SU-DHL-6 (cell line): ENCODE results near the gene HPS3.

Source experiments
- H2AFZ ChIP-seq: fragments of 200-600 bp; sonication (generic); 2 replicates; pipeline ENCODE4 v1.6.1; 2014; ENCODE audit warnings: low read depth, mild to moderate bottlenecking, moderate library complexity, mixed read lengths, antibody characterized with exemption, low read length; ENCODE audit not compliant: severe bottlenecking
- H3F3A ChIP-seq: fragments of 200-600 bp; shearing (Covaris generic); 2 replicates; pipeline ENCODE4 v1.6.0; 2016; ENCODE audit warnings: antibody characterized with exemption, mild to moderate bottlenecking; ENCODE audit not compliant: insufficient read depth
- H3K27ac ChIP-seq: fragments of 200-600 bp; sonication (generic); 2 replicates; pipeline ENCODE4 v1.5.1; 2016; ENCODE audit warnings: low read depth, mild to moderate bottlenecking, low read length, moderate library complexity, mixed read lengths
- H3K27me3 ChIP-seq: fragments of 200-600 bp; sonication (generic), shearing (Covaris generic); 2 replicates; pipeline ENCODE4 v1.6.0; 2014; ENCODE audit warnings: mild to moderate bottlenecking, low read length
- H3K36me3 ChIP-seq: fragments of 200-600 bp; sonication (generic); 2 replicates; pipeline ENCODE4 v1.6.1; 2014; ENCODE audit warnings: mild to moderate bottlenecking, low read length, mixed read lengths
- H3K4me2 ChIP-seq: fragments of 300-600, 200-600 bp; shearing (Covaris generic), sonication (generic); 2 replicates; pipeline ENCODE4 v1.6.0; 2014; ENCODE audit warnings: low read length, low read depth, mild to moderate bottlenecking; ENCODE audit not compliant: poor library complexity, severe bottlenecking
- H3K4me3 ChIP-seq: fragments of 200-600 bp; sonication (generic); 2 replicates; pipeline ENCODE4 v1.5.1; 2014; ENCODE audit warnings: antibody characterized with exemption, low read length, mild to moderate bottlenecking, mixed read lengths; ENCODE audit not compliant: insufficient read depth, poor library complexity, severe bottlenecking
- H3K79me2 ChIP-seq: fragments of 200-600 bp; sonication (generic); 2 replicates; pipeline ENCODE4 v1.6.1; 2014; ENCODE audit warnings: mild to moderate bottlenecking, low read length, moderate library complexity; ENCODE audit not compliant: insufficient read depth
- H3K9ac ChIP-seq: fragments of 200-600 bp; sonication (generic); 2 replicates; pipeline ENCODE4 v1.7.0; 2014; ENCODE audit warnings: mild to moderate bottlenecking, low read length
- H3K9me2 ChIP-seq: fragments of 200-600 bp; sonication (generic); replicated peaks from 2 replicates; pipeline ENCODE4 v1.6.1; 2014; ENCODE audit warnings: low read length; ENCODE audit not compliant: insufficient read depth
- H3K9me3 ChIP-seq: fragments of 200-600 bp; sonication (generic); 2 replicates; pipeline ENCODE4 v1.6.1; 2014; ENCODE audit warnings: low read length, mixed read lengths; ENCODE audit not compliant: insufficient read depth
- H4K20me1 ChIP-seq: fragments of 200-600 bp; sonication (generic); 2 replicates; pipeline ENCODE4 v1.6.1; 2014; ENCODE audit warnings: low read depth, mild to moderate bottlenecking, antibody characterized with exemption, low read length, moderate library complexity, mixed read lengths
- CTCF ChIP-seq: fragments of 200-600 bp; sonication (generic); IDR thresholded peaks from one replicate; pipeline ENCODE4 v1.5.1; 2017; ENCODE audit warnings: antibody characterized with exemption, mild to moderate bottlenecking, low read length, moderate library complexity; ENCODE audit not compliant: insufficient read depth, poor library complexity, severe bottlenecking
- EZH2phosphoT487 ChIP-seq: fragments of 200-600 bp; sonication (generic), shearing (Covaris generic); conservative IDR thresholded peaks from 2 replicates; pipeline ENCODE4 v1.6.1; 2018; ENCODE audit warnings: mild to moderate bottlenecking, antibody characterized with exemption, low read length, moderate library complexity, mixed read lengths

The HPS3 gene

GRCh38 chr3:149167898-149168297 lies 38.5 kb downstream of the HPS3 start:
- no peaks in the 10 kb centered on the region for H3K9me2 ChIP-seq
- peaks cover 77% of the 10 kb centered on the region for H3K36me3 ChIP-seq
- no peaks in the 10 kb centered on the region for H4K20me1 ChIP-seq
- no peak overlapping the region for H3K27ac ChIP-seq
- no peak overlapping the region for H3K4me3 ChIP-seq
- H3F3A ChIP-seq = no peaks in the 10 kb centered on the region
- H3K79me2 ChIP-seq = no peaks in the 10 kb centered on the region
- no peak overlapping the region for H3K4me2 ChIP-seq
- H3K9me3 ChIP-seq = no peaks in the 10 kb centered on the region
- H3K27me3 ChIP-seq = no peaks in the 10 kb centered on the region
- H2AFZ ChIP-seq = no peak overlapping the region
- H3K9ac ChIP-seq = no peak overlapping the region
- no peak for TF ChIP-seq EZH2phosphoT487
- no peak for TF ChIP-seq CTCF

GRCh38 chr3:149170672-149171071 lies 41.2 kb downstream of the HPS3 start:
- Histone ChIP-seq H3K36me3 (peaks cover 59% of the 10 kb centered on the region), H3K4me2 (no peak overlapping the region), H3K9me3 (no peaks in the 10 kb centered on the region), H3K79me2 (no peaks in the 10 kb centered on the region), H3K27ac (no peak overlapping the region), H3K27me3 (no peaks in the 10 kb centered on the region), H4K20me1 (no peaks in the 10 kb centered on the region), H3K9ac (no peak overlapping the region), H3F3A (no peaks in the 10 kb centered on the region), H3K4me3 (no peak overlapping the region), H2AFZ (no peak overlapping the region), H3K9me2 (no peaks in the 10 kb centered on the region)
- TF ChIP-seq EZH2phosphoT487 (no peak), CTCF (no peak)

- no peak overlapping the region for H3K4me3 ChIP-seq
- H3K27me3 ChIP-seq = no peaks in the 10 kb centered on the region
- no peaks in the 10 kb centered on the region for H3K9me2 ChIP-seq
- H3K4me2 ChIP-seq = no peak overlapping the region
- no peak overlapping the region for H3K9ac ChIP-seq
- TF ChIP-seq CTCF (no peak), EZH2phosphoT487 (no peak)
- H2AFZ ChIP-seq = no peak overlapping the region
- no peaks in the 10 kb centered on the region for H3F3A ChIP-seq
- no peak overlapping the region for H3K27ac ChIP-seq
- H3K36me3 ChIP-seq = peaks cover 24% of the 10 kb centered on the region
- H3K9me3 ChIP-seq = no peaks in the 10 kb centered on the region
- H3K79me2 ChIP-seq = no peaks in the 10 kb centered on the region
- no peaks in the 10 kb centered on the region for H4K20me1 ChIP-seq
Observed at GRCh38 chr3:149174901-149175300, 45.5 kb downstream of the HPS3 start.
